GM12878 (cell line): ENCODE results near the gene LTB4R2. TPM values are rescaled to one million over a fixed set of nuclear protein-coding genes. Genes with fewer than 3 reads are reported as not detected.

Source experiments
- ATAC-seq: fragments of 200-7000 bp; cut with Tn5 transposase; 3 replicates; pipeline ENCODE4 v1.9.1; 2020; ENCODE audit warnings: mild to moderate bottlenecking, moderate library complexity
- BruUV-seq: library from RNA; stranded (reverse); fragments of 400-500 nt; replicated peaks from 2 replicates; lab custom pipeline; 2021; lab: Mats Ljungman, UMichigan
- CTCF ChIA-PET: fragments of 300-600 bp; sonication (Branson Sonifier 250); formaldehyde crosslinking; extraction: SDS; loops from one replicate; lab custom pipeline; 2021; ENCODE audit warnings: inconsistent platforms; lab: Yijun Ruan, JAX
- POLR2A ChIA-PET: fragments of 350-600 bp; formaldehyde crosslinking; extraction: SDS; loops from one replicate; lab custom pipeline; 2021; ENCODE audit warnings: inconsistent platforms; lab: Charles Lee
- RAD21 ChIA-PET: fragments of 300-600 bp; sonication (Branson Sonifier 250); formaldehyde crosslinking; loops from one replicate; lab custom pipeline; 2023; ENCODE audit warnings: antibody characterized with exemption; ENCODE audit not compliant: unreplicated experiment; lab: Charles Lee
- SMC1A ChIA-PET: fragments of 300-600 bp; sonication (Branson Sonifier 250); formaldehyde crosslinking; loops from one replicate; lab custom pipeline; 2023; ENCODE audit not compliant: unreplicated experiment, uncharacterized antibody; lab: Charles Lee
- DNase-seq: peaks from one replicate; pipeline ENCODE4 v3.0.0-alpha.2; 2011; ENCODE audit warnings: low read depth, low spot score
- FAIRE-seq: peaks from 3 replicates; lab custom pipeline; 2011; peaks lifted over from hg19 to GRCh38; lab: Jason Lieb, UNC
- H2AFZ ChIP-seq: 2 replicates; pipeline ENCODE4 v1.6.0; 2011; ENCODE audit warnings: low read depth, low read length, control low read depth; ENCODE audit not compliant: control insufficient read depth
- H3K27ac ChIP-seq: 2 replicates; pipeline ENCODE4 v1.5.1; 2011; ENCODE audit warnings: control low read depth; ENCODE audit not compliant: control insufficient read depth, insufficient read depth
- H3K27me3 ChIP-seq, 2 experiments: replicated peaks in 1 of 2; 2 replicates each; pipeline versions ENCODE4 v1.6.0 to v1.6.1; 2011; ENCODE audit warnings: low read length in 1 of 2; ENCODE audit not compliant: control insufficient read depth in 2 of 2, insufficient read depth in 2 of 2
- H3K36me3 ChIP-seq, 2 experiments: 2 replicates each; pipeline ENCODE4 v1.5.1; 2011; ENCODE audit warnings: low read length in 1 of 2; ENCODE audit not compliant: control insufficient read depth in 2 of 2, insufficient read depth in 2 of 2
- H3K4me1 ChIP-seq: 2 replicates; pipeline ENCODE4 v1.6.1; 2011; ENCODE audit warnings: mild to moderate bottlenecking, low read length, moderate library complexity, mixed read lengths; ENCODE audit not compliant: control insufficient read depth, insufficient read depth
- H3K4me2 ChIP-seq: 2 replicates; pipeline ENCODE4 v1.6.0; 2011; ENCODE audit warnings: control low read depth; ENCODE audit not compliant: control insufficient read depth, insufficient read depth
- H3K4me3 ChIP-seq: fragments of 200-600 bp; sonication (generic); 2 replicates; pipeline ENCODE4 v1.5.1; 2016
- H3K79me2 ChIP-seq: 2 replicates; pipeline ENCODE4 v1.6.0; 2011; ENCODE audit warnings: low read length; ENCODE audit not compliant: control insufficient read depth, insufficient read depth
- H3K9ac ChIP-seq: 2 replicates; pipeline ENCODE4 v1.8.0; 2011; ENCODE audit warnings: low read length, control low read depth, mixed read lengths; ENCODE audit not compliant: control insufficient read depth, insufficient read depth
- H3K9me3 ChIP-seq: replicated peaks from 3 replicates; pipeline ENCODE4 v1.5.1; 2011; ENCODE audit warnings: mild to moderate bottlenecking, low read length; ENCODE audit not compliant: control insufficient read depth, insufficient read depth
- H4K20me1 ChIP-seq: 2 replicates; pipeline ENCODE4 v1.6.0; 2011; ENCODE audit not compliant: control insufficient read depth, insufficient read depth
- RAD21 ChIP-seq: IDR thresholded peaks from 2 replicates; pipeline ENCODE4 v1.6.1; 2011; ENCODE audit warnings: mild to moderate bottlenecking, low read depth, low read length, moderate library complexity; ENCODE audit not compliant: insufficient read depth
- SIN3A ChIP-seq: IDR thresholded peaks from 2 replicates; pipeline ENCODE4 v1.6.1; 2012; ENCODE audit warnings: low read depth, low read length, improper control_type of control experiment
- SMC3 ChIP-seq: IDR thresholded peaks from 2 replicates; pipeline ENCODE4 v1.6.1; 2011; ENCODE audit warnings: low read length, improper control_type of control experiment, borderline replicate concordance
- WGBS: methylation state at CpG from one replicate; pipeline ENCODE4 v1.1.6; 2016; ENCODE audit warnings: low lambda C conversion rate; ENCODE audit not compliant: insufficient replicate concordance, insufficient coverage; ENCODE audit errors: missing lambda C conversion rate; 5-methylcytosine and 5-hydroxymethylcytosine counted together
- in situ Hi-C: fragments of 300-500 bp; cut with MboI; formaldehyde crosslinking; loops from 9 replicates; pipeline ENCODE4 v1.14.3; 2018; ENCODE audit warnings: mixed read lengths
- intact Hi-C: fragments of 100-400 bp; cut with micrococcal nuclease; formaldehyde crosslinking; loops from one replicate; pipeline ENCODE4 v1.14.2; 2022; ENCODE audit not compliant: unreplicated experiment
- polyA plus RNA-seq, 11 experiments: library from polyadenylated mRNA; depleted of rRNA in 4 of 11; unstranded in 6 of 11; stranded (reverse) in 5 of 11; fragments of >200 nt; fragmentation: Nextera tagmentation in 4 of 11; fragmentation: Illumina TruSeq in 1 of 11; extraction: Ambion mirVana in 4 of 11; extraction: Trizol in 1 of 11; gene quantifications; 1 replicate in 1 of 11; 2 replicates in 10 of 11; pipeline versions ENCODE4 v1.2.1 to v1.2.3, GENCODE V29; 2011 to 2016; ENCODE audit warnings: inconsistent platforms in 2 of 11, missing spikeins in 2 of 11, low read depth in 1 of 11
- total RNA-seq, 4 experiments: library from RNA; depleted of rRNA in 3 of 4; stranded (reverse); fragments of >200 nt in 3 of 4; fragmentation: Illumina TruSeq in 1 of 4; extraction: Trizol in 1 of 4; gene quantifications; 2 replicates each; pipeline versions ENCODE4 v1.2.1 to v1.2.3, GENCODE V29; 2013 to 2021
- TF ChIP-seq, protein P1 (sequence below), 3 experiments: IDR thresholded peaks in 2 of 3; conservative IDR thresholded peaks in 1 of 3; 2 replicates each; pipeline ENCODE4 v1.5.1; 2011; ENCODE audit warnings: low read depth in 3 of 3, low read length in 3 of 3, mild to moderate bottlenecking in 3 of 3, control low read depth in 2 of 3, moderate library complexity in 2 of 3, inconsistent platforms in 1 of 3, mixed read lengths in 1 of 3; ENCODE audit not compliant: control insufficient read depth in 2 of 3, insufficient read depth in 1 of 3; ENCODE audit errors: extremely low read depth in 1 of 3
- TF ChIP-seq, protein P2 (sequence below): IDR thresholded peaks from 2 replicates; pipeline ENCODE4 v1.6.1; 2012; ENCODE audit warnings: low read length, inconsistent platforms
- TF ChIP-seq, protein P3 (sequence below): IDR thresholded peaks from 2 replicates; pipeline ENCODE4 v1.6.1; 2012; ENCODE audit warnings: low read depth, low read length, improper control_type of control experiment

Gene LTB4R2
- total and polyA plus RNA-seq, 10 of the 15 experiments (the other 5 are each of a cell fraction or from before 2014, with no cell fraction given), result 0.06 to 16.0 (median 2.6) TPM

DNA sequence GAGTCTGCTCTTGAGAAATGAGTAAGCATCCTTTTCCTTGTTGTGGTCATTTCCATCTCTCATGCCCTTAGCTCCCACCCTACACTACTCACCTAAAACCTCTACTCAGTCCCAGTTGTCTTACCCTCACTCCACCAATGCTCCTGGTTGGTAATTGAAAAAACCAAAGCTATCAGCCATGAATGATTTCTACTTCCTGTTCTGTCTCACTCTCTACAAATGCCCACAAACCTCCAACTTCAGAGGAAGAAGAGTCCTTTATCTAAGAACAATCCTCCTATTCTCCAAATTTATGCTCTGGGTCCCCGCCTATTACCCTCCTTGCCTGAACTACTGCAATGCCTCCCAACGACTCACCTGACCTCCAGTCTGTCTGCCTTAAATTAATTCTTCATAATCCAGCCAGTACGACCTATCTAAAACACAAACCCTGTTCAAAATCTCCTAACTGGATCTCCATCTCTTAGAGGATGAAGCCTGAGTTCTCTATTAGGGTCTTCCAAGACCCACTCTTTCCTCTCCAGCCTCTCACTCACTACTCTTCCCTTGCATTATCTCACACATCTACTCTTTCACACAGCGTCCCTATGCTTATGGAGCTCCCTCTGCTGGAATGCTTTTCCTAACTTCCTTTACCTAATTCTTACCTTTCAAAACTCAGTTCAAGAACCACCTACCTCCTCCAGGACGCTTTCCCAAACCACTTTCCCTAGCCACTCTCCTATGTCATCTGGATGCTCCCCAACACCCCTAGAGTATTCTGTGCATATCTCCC lies 12.6 kb upstream of the LTB4R2 start:
- peak overlapping the region; percentile 27 for H3K27ac ChIP-seq
- intact Hi-C loops, result loop anchor here (1.0 to 5.0 kb wide), 8 partner anchors 18 to 283 kb away; partner anchors contain the start of genes IPO4, MDP1, PCK2 and PSME2
- RAD21 ChIA-PET, result interaction anchor here (1.0 to 7.8 kb wide), 20 partner anchors 10 to 239 kb away, joined by 3 to 231 read pairs (median 8); partner anchors contain the start of genes CHMP4A, CIDEB, DCAF11 and IPO4
- no peaks in the 10 kb centered on the region for H3K9me3 ChIP-seq
- no peak overlapping the region for H3K4me3 ChIP-seq
- no TSS peak for BruUV-seq
- peak overlapping the region; percentile 31; the same call in 1 of the 2 replicates for H3K4me2 ChIP-seq
- POLR2A ChIA-PET, result interaction anchor here (0.8 to 9.0 kb wide), 14 partner anchors 10 to 239 kb away, joined by 3 to 118 read pairs (median 4); partner anchors contain the start of genes CHMP4A, CIDEB, MDP1 and RABGGTA
- TF ChIP-seq SMC3 (peak; percentile 31; the same call in 1 of the 2 replicates), RAD21 (peak; percentile 40; the same call in 1 of the 2 replicates), SIN3A (no peak)
- TF ChIP-seq, protein P1, sequence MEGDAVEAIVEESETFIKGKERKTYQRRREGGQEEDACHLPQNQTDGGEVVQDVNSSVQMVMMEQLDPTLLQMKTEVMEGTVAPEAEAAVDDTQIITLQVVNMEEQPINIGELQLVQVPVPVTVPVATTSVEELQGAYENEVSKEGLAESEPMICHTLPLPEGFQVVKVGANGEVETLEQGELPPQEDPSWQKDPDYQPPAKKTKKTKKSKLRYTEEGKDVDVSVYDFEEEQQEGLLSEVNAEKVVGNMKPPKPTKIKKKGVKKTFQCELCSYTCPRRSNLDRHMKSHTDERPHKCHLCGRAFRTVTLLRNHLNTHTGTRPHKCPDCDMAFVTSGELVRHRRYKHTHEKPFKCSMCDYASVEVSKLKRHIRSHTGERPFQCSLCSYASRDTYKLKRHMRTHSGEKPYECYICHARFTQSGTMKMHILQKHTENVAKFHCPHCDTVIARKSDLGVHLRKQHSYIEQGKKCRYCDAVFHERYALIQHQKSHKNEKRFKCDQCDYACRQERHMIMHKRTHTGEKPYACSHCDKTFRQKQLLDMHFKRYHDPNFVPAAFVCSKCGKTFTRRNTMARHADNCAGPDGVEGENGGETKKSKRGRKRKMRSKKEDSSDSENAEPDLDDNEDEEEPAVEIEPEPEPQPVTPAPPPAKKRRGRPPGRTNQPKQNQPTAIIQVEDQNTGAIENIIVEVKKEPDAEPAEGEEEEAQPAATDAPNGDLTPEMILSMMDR (IDR thresholded peaks at IDR 0.05 in 2 of 3, conservative IDR thresholded peaks at IDR 0.05 in 1 of 3; ENCODE audit: control insufficient read depth in 2 of 3, extremely low read depth in 1 of 3, insufficient read depth in 1 of 3, low read depth in 3 of 3, low read length in 3 of 3), result peak; percentile 25 to 50 (median 29); a peak in 4 of 6 replicates
- TF ChIP-seq, protein P2, sequence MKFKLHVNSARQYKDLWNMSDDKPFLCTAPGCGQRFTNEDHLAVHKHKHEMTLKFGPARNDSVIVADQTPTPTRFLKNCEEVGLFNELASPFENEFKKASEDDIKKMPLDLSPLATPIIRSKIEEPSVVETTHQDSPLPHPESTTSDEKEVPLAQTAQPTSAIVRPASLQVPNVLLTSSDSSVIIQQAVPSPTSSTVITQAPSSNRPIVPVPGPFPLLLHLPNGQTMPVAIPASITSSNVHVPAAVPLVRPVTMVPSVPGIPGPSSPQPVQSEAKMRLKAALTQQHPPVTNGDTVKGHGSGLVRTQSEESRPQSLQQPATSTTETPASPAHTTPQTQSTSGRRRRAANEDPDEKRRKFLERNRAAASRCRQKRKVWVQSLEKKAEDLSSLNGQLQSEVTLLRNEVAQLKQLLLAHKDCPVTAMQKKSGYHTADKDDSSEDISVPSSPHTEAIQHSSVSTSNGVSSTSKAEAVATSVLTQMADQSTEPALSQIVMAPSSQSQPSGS, result 0 out of 2 replicates have a peak, but pooled peaks have one; percentile 11
- TF ChIP-seq, protein P3, sequence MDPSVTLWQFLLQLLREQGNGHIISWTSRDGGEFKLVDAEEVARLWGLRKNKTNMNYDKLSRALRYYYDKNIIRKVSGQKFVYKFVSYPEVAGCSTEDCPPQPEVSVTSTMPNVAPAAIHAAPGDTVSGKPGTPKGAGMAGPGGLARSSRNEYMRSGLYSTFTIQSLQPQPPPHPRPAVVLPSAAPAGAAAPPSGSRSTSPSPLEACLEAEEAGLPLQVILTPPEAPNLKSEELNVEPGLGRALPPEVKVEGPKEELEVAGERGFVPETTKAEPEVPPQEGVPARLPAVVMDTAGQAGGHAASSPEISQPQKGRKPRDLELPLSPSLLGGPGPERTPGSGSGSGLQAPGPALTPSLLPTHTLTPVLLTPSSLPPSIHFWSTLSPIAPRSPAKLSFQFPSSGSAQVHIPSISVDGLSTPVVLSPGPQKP, result no peak
- peaks cover 3 to 29% of the 10 kb centered on the region in 2 experiments; a peak in 2 of 4 replicates for H3K36me3 ChIP-seq
- CTCF ChIA-PET, result interaction anchor here (0.6 to 13.4 kb wide), 33 partner anchors 11 to 692 kb away, joined by 3 to 368 read pairs (median 5); partner anchors contain the start of genes CHMP4A, CIDEB, DCAF11 and IPO4
- WGBS, result 28% methylated on average over 5 of the region's 5 CpGs
- no peaks in the 10 kb centered on the region for H3K27me3 ChIP-seq
- H3K4me1 ChIP-seq, result peaks cover 25% of the 10 kb centered on the region
- in situ Hi-C loops, result loop anchor here (5.0 kb wide), 1 partner anchor 55 kb away; the partner anchor contains the start of gene TINF2
- H4K20me1 ChIP-seq, result no peaks in the 10 kb centered on the region
- peaks cover 23% of the 10 kb centered on the region for H3K79me2 ChIP-seq
- peak; percentile 47 for ATAC-seq
- no peak for FAIRE-seq
- H3K9ac ChIP-seq, result peak overlapping the region; percentile 2; the same call in 1 of the 2 replicates
- no peak for DNase-seq
- peak overlapping the region; percentile 56 for H2AFZ ChIP-seq
- SMC1A ChIA-PET, result interaction anchor here (0.8 to 10.1 kb wide), 21 partner anchors 10 to 239 kb away, joined by 3 to 201 read pairs (median 6); partner anchors contain the start of genes CHMP4A, CIDEB, DCAF11 and IRF9
